K562 (cell line): ENCODE results near the gene AIFM3. TPM values are rescaled to one million over a fixed set of nuclear protein-coding genes. Genes with fewer than 3 reads are reported as not detected.

Source experiments
- CBX8 ChIP-seq: fragments of 200-600 bp; sonication (generic); IDR thresholded peaks from 2 replicates; pipeline ENCODE4 v1.6.1; 2012; ENCODE audit warnings: borderline replicate concordance, mixed run types, low read depth, mild to moderate bottlenecking, moderate library complexity, mixed read lengths, low read length, control low read depth, inconsistent platforms; ENCODE audit not compliant: poor library complexity, severe bottlenecking; ENCODE audit errors: extremely low read depth
- NFE2 ChIP-seq: IDR thresholded peaks from 2 replicates; pipeline ENCODE4 v1.6.1; 2014; ENCODE audit warnings: antibody characterized with exemption, low read depth
- NFRKB ChIP-seq: fragments of 450-650 bp; IDR thresholded peaks from 2 replicates; pipeline ENCODE4 v1.6.1; 2016; ENCODE audit warnings: low read depth
- NR3C1 ChIP-seq: sonication (generic); formaldehyde crosslinking; IDR thresholded peaks from 2 replicates; pipeline ENCODE4 v1.8.1; 2022; ENCODE audit warnings: missing genetic modification reagents
- NR4A1 ChIP-seq, 2 experiments: fragments of 250-450 bp in 1 of 2; fragments of 450-650 bp in 1 of 2; sonication (Bioruptor Pico) in 1 of 2; IDR thresholded peaks; 2 replicates each; pipeline versions ENCODE4 v1.4.0 to v1.6.1; 2016 to 2020; ENCODE audit warnings: mild to moderate bottlenecking in 2 of 2, missing compliant biosample characterization in 1 of 2, missing genetic modification characterization in 1 of 2, moderate library complexity in 1 of 2
- NUFIP1 ChIP-seq: fragments of 450-650 bp; IDR thresholded peaks from 2 replicates; pipeline ENCODE4 v1.6.1; 2018; ENCODE audit not compliant: partially characterized antibody
- RBM17 ChIP-seq: fragments of 200-400 bp; formaldehyde crosslinking; IDR thresholded peaks from 2 replicates; pipeline ENCODE4 v1.6.1; 2017; ENCODE audit warnings: low read depth, mild to moderate bottlenecking, low read length, borderline replicate concordance
- RBM39 ChIP-seq: fragments of 200-400 bp; formaldehyde crosslinking; optimal IDR thresholded peaks from 2 replicates; pipeline ENCODE3; 2018; ENCODE audit warnings: low read depth, low read length
- SMARCC2 ChIP-seq: fragments of 450-650 bp; IDR thresholded peaks from 2 replicates; pipeline ENCODE4 v1.6.1; 2017; ENCODE audit warnings: antibody characterized with exemption, moderate library complexity, mild to moderate bottlenecking, low read depth
- TBP ChIP-seq: optimal IDR thresholded peaks from 2 replicates; pipeline ENCODE3; 2011; ENCODE audit warnings: low read depth, low read length, improper control_type of control experiment
- ZNF24 ChIP-seq: fragments of 450-650 bp; IDR thresholded peaks from 2 replicates; pipeline ENCODE4 v1.6.1; 2016
- ZNF253 ChIP-seq: fragments of 250-450 bp; sonication (Bioruptor Pico); conservative IDR thresholded peaks from 2 replicates; pipeline ENCODE4 v1.6.1; 2021; ENCODE audit warnings: mild to moderate bottlenecking
- ZNF324 ChIP-seq: fragments of 250-450 bp; sonication (Bioruptor Pico); IDR thresholded peaks from 2 replicates; pipeline ENCODE4 v1.4.0; 2020; ENCODE audit warnings: mild to moderate bottlenecking
- polyA plus RNA-seq, 8 experiments: library from polyadenylated mRNA; depleted of rRNA in 4 of 8; stranded (reverse) in 5 of 8; unstranded in 3 of 8; fragments of >200 nt; fragmentation: Nextera tagmentation in 2 of 8; fragmentation: Illumina TruSeq in 1 of 8; extraction: Ambion mirVana in 2 of 8; extraction: Trizol in 1 of 8; gene quantifications; 2 replicates each; pipeline versions ENCODE4 v1.2.1 to v1.2.3, GENCODE V29; 2011 to 2014; ENCODE audit warnings: inconsistent platforms in 1 of 8, missing spikeins in 1 of 8
- total RNA-seq, 7 experiments: library from RNA; depleted of rRNA in 6 of 7; stranded (reverse); fragments of >200 nt in 6 of 7; fragmentation: Illumina TruSeq in 2 of 7; extraction: Trizol in 2 of 7; gene quantifications; 2 replicates each; pipeline versions ENCODE4 v1.2.1 to v1.2.3, GENCODE V29; 2011 to 2021; ENCODE audit warnings: low replicate concordance in 1 of 7
- TF ChIP-seq, protein P1 (sequence below): fragments of 450-650 bp; IDR thresholded peaks from 2 replicates; pipeline ENCODE4 v1.6.1; 2016; ENCODE audit warnings: missing biosample characterization, missing genetic modification characterization
- TF ChIP-seq, protein P2 (sequence below): fragments of 450-650 bp; formaldehyde crosslinking; IDR thresholded peaks from 2 replicates; pipeline ENCODE4 v1.4.0; 2022; ENCODE audit warnings: mild to moderate bottlenecking, moderate library complexity
- TF ChIP-seq, protein P3 (sequence below): fragments of 250-450 bp; sonication (Bioruptor Pico); IDR thresholded peaks from 2 replicates; pipeline ENCODE4 v1.5.0; 2021; ENCODE audit warnings: mild to moderate bottlenecking, moderate library complexity
- TF ChIP-seq, protein P4 (sequence below), 2 experiments: IDR thresholded peaks; 2 replicates each; pipeline ENCODE4 v1.6.1; 2011; ENCODE audit warnings: borderline replicate concordance in 1 of 2, control low read depth in 1 of 2, low read depth in 1 of 2, low read length in 1 of 2, mild to moderate bottlenecking in 1 of 2, mixed read lengths in 1 of 2, moderate library complexity in 1 of 2; ENCODE audit not compliant: insufficient read depth in 1 of 2, insufficient read length in 1 of 2, poor library complexity in 1 of 2, severe bottlenecking in 1 of 2; ENCODE audit errors: extremely low read depth in 1 of 2
- TF ChIP-seq, protein P5 (sequence below): fragments of 450-650 bp; IDR thresholded peaks from 2 replicates; pipeline ENCODE4 v1.6.1; 2016

The AIFM3 gene
- total and polyA plus RNA-seq, 9 of the 15 experiments (the other 6 are each of a cell fraction or from before 2014, with no cell fraction given), result 0.03 to 0.20 (median 0.07) TPM; not detected in 1

DNA sequence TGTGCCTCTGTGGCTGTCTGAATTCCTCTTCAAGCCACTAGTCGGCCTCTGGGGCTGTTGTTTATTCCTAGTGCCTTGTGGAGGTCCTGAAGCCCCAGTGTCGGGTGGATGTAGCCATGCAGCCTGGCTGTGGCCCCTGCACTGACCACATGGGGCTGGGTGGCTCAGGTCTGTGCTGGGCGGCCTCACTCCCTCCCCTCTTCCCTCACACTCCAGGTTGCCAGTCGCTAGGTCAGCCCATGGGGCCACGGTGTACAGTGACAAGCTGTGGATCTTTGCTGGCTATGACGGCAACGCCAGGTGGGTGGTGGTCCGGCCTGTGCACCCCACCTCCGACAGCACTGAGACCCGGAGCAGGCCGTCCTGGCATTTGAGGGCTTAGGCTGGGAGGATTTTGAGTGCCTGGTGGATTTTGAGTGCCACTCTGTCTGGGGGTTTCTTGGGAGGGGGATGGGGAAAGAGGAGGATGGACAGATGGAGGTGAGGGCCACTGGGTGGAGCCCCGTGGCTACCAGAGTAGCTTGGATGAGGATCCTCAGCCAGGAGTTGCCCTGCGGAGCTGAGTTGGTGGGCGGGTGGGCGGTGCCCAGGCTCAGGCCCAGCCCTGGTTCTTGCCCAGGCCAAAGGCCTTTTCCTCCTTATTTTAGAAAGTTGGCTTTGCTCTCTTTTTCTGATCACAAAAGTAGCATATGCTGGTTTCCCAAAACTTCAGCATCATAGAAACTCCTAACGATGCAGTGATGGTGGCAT lies 21.7 kb downstream of the AIFM3 start (continued):
- TF ChIP-seq, protein P1, sequence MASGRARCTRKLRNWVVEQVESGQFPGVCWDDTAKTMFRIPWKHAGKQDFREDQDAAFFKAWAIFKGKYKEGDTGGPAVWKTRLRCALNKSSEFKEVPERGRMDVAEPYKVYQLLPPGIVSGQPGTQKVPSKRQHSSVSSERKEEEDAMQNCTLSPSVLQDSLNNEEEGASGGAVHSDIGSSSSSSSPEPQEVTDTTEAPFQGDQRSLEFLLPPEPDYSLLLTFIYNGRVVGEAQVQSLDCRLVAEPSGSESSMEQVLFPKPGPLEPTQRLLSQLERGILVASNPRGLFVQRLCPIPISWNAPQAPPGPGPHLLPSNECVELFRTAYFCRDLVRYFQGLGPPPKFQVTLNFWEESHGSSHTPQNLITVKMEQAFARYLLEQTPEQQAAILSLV (tag), result no peak
- TF ChIP-seq NFE2 (no peak), NR3C1 (CRISPR knock-in tag) (no peak), NFRKB (no peak), RBM17 (no peak), ZNF253 (CRISPR knock-in tag) (no peak), RBM39 (no peak), TBP (no peak), ZNF324 (CRISPR knock-in tag) (no peak), CBX8 (no peak), SMARCC2 (no peak), NR4A1 (CRISPR knock-in tag; IDR thresholded peaks at IDR 0.05) (0 out of 2 replicates have a peak, but pooled peaks have one; percentile 51), NR4A1 (tag; IDR thresholded peaks at IDR 0.05) (no peak), NUFIP1 (no peak), ZNF24 (no peak)
- TF ChIP-seq, protein P2, sequence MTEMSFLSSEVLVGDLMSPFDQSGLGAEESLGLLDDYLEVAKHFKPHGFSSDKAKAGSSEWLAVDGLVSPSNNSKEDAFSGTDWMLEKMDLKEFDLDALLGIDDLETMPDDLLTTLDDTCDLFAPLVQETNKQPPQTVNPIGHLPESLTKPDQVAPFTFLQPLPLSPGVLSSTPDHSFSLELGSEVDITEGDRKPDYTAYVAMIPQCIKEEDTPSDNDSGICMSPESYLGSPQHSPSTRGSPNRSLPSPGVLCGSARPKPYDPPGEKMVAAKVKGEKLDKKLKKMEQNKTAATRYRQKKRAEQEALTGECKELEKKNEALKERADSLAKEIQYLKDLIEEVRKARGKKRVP (CRISPR knock-in tag), result no peak
- TF ChIP-seq, protein P3, sequence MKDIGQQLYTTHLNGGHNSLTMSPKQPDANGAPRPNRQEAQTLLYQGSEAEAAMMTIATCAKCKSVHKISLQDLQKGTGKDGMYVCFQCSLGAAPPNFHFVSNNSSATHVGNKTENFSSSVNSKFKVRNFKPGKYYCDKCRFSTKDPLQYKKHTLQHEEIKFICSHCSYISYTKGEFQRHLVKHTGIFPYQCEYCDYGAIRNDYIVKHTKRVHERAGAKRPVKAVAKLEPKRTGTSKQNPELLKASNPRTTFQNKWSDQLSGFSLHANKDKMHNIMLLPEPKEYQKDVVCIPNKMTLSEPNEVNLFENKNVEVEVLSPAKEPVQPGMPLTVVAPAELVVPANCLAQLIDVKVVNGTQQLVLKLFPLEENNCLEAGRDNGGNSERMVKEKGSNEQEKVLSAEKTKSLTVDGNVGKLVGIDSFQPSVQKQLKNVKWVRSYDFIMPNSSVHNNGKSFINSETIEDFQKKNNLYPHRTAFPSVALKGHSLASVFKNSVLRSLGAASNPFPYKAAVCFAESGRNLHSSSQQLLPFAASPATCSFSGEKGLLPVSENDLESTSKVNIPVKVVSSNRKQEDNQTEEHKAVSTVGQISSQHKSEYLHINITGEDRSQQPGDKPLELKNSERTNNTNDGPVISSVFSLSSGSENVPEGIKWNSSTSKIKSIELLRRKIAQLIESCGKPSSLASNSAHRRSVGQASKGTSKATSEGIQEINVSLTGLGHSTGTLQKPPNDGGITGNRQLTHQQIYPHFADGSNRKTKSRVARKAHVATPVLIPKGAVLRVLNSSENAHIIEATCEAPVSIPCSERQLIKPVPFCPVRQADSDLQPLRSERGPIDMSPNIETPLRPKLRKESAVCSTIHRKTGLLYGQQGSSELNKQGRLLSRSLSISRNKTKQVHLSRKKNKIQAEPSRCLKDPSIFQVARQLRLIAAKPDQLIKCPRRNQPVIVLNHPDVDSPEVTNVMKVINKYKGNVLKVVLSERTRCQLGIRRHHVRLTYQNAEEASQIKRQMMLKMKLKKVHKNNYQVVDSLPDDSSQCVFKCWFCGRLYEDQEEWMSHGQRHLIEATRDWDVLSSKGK, result no peak
- TF ChIP-seq, protein P4, sequence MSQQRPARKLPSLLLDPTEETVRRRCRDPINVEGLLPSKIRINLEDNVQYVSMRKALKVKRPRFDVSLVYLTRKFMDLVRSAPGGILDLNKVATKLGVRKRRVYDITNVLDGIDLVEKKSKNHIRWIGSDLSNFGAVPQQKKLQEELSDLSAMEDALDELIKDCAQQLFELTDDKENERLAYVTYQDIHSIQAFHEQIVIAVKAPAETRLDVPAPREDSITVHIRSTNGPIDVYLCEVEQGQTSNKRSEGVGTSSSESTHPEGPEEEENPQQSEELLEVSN (IDR thresholded peaks at IDR 0.05; ENCODE audit: borderline replicate concordance in 1 of 2, extremely low read depth in 1 of 2, insufficient read depth in 1 of 2, insufficient read length in 1 of 2, low read depth in 1 of 2, low read length in 1 of 2, poor library complexity in 1 of 2, severe bottlenecking in 1 of 2), result no peak
- TF ChIP-seq, protein P5, sequence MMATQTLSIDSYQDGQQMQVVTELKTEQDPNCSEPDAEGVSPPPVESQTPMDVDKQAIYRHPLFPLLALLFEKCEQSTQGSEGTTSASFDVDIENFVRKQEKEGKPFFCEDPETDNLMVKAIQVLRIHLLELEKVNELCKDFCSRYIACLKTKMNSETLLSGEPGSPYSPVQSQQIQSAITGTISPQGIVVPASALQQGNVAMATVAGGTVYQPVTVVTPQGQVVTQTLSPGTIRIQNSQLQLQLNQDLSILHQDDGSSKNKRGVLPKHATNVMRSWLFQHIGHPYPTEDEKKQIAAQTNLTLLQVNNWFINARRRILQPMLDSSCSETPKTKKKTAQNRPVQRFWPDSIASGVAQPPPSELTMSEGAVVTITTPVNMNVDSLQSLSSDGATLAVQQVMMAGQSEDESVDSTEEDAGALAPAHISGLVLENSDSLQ, result no peak
